Measurements from ENCODE around the gene DERL3. TPM values are rescaled to one million over a fixed set of nuclear protein-coding genes. Genes with fewer than 3 reads are reported as not detected.

Gene DERL3
- total and polyA plus RNA-seq, 2 of the 13 experiments (the other 11 are each of a cell fraction or from before 2014, with no cell fraction given): not detected

DNA sequence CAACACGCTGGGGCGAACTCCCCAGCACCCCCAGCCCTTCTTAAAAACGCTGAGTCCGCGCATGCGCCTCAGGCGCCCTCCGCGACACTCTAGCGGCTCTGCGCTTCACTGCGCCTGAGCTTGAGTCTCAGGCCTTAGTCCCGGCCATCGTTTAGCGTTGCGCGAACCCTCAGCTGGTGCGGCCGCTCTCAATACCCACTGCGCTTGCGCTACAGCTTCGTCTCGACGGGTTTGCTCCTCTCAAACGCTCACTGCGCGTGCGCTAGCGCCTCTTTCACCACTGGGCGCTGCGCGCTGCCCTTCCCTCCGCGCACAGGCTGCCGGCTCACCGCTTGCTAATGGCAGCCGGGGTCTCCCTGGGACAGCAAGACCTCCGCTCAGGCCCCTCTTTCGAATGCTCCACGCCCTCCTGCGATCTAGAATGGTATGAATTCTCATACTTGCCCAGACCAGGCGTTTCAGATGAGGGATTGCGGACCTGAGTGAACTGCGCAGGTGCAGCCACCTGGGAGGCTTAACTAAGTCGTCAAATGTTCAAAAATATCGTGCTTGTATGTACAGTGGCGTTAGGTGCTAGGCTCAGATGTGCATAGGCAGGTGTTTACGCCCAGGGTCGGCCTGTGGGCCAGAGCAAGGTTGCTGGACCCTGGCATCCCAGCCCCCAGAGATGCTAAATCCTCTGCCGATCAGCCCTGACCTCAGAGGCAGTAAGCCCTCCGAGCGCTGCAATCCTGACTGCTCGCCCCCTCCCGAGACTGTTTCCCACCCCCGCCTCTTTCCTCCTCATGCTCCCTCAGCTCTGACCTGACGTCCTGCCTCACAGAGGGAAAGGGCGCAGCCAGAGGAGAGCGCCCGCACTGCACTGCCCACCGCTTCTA, 19.0 kb upstream of the DERL3 start, which contains the start of gene SLC2A11 (continued):
- TF ChIP-seq, protein P1, sequence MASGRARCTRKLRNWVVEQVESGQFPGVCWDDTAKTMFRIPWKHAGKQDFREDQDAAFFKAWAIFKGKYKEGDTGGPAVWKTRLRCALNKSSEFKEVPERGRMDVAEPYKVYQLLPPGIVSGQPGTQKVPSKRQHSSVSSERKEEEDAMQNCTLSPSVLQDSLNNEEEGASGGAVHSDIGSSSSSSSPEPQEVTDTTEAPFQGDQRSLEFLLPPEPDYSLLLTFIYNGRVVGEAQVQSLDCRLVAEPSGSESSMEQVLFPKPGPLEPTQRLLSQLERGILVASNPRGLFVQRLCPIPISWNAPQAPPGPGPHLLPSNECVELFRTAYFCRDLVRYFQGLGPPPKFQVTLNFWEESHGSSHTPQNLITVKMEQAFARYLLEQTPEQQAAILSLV (CRISPR knock-in tag; IDR thresholded peaks at IDR 0.05; ENCODE audit: borderline replicate concordance): peak; percentile 22; the same call in 1 of the 2 replicates
- TF ChIP-seq PRMT3 (CRISPR knock-in tag; IDR thresholded peaks at IDR 0.05; ENCODE audit: borderline replicate concordance, low read depth) (no peak), ELF1 (CRISPR knock-in tag; IDR thresholded peaks at IDR 0.05) (no peak), BCL3 (CRISPR knock-in tag; IDR thresholded peaks at IDR 0.05) (peak; percentile 73; the same call in 1 of the 2 replicates), ARNT2 (CRISPR knock-in tag; IDR thresholded peaks at IDR 0.05; ENCODE audit: low read depth) (no peak), ZNF326 (CRISPR knock-in tag; IDR thresholded peaks at IDR 0.05; ENCODE audit: borderline replicate concordance) (no peak), ZNF432 (CRISPR knock-in tag; IDR thresholded peaks at IDR 0.05; ENCODE audit: borderline replicate concordance) (no peak), RXRB (CRISPR knock-in tag; IDR thresholded peaks at IDR 0.05; ENCODE audit: borderline replicate concordance) (peak; percentile 52; the same call in 1 of the 2 replicates), ZNF670 (CRISPR knock-in tag; IDR thresholded peaks at IDR 0.05; ENCODE audit: borderline replicate concordance) (no peak), GRHL1 (CRISPR knock-in tag; conservative IDR thresholded peaks at IDR 0.05) (no peak), ZNF12 (CRISPR knock-in tag; IDR thresholded peaks at IDR 0.05) (0 out of 2 replicates have a peak, but pooled peaks have one; percentile 21), SRY (CRISPR knock-in tag; IDR thresholded peaks at IDR 0.05) (no peak), DR1 (CRISPR knock-in tag; IDR thresholded peaks at IDR 0.05) (peak; percentile 55; the same call in 1 of the 2 replicates), ZNF839 (CRISPR knock-in tag; IDR thresholded peaks at IDR 0.05; ENCODE audit: borderline replicate concordance) (no peak), NKX3-1 (CRISPR knock-in tag; IDR thresholded peaks at IDR 0.05) (peak; percentile 60; the same call in 1 of the 2 replicates)
- TF ChIP-seq, protein P2, sequence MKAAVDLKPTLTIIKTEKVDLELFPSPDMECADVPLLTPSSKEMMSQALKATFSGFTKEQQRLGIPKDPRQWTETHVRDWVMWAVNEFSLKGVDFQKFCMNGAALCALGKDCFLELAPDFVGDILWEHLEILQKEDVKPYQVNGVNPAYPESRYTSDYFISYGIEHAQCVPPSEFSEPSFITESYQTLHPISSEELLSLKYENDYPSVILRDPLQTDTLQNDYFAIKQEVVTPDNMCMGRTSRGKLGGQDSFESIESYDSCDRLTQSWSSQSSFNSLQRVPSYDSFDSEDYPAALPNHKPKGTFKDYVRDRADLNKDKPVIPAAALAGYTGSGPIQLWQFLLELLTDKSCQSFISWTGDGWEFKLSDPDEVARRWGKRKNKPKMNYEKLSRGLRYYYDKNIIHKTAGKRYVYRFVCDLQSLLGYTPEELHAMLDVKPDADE (CRISPR knock-in tag; IDR thresholded peaks at IDR 0.05): no peak; the same call in 1 of the 2 replicates
- TF ChIP-seq, protein P3, sequence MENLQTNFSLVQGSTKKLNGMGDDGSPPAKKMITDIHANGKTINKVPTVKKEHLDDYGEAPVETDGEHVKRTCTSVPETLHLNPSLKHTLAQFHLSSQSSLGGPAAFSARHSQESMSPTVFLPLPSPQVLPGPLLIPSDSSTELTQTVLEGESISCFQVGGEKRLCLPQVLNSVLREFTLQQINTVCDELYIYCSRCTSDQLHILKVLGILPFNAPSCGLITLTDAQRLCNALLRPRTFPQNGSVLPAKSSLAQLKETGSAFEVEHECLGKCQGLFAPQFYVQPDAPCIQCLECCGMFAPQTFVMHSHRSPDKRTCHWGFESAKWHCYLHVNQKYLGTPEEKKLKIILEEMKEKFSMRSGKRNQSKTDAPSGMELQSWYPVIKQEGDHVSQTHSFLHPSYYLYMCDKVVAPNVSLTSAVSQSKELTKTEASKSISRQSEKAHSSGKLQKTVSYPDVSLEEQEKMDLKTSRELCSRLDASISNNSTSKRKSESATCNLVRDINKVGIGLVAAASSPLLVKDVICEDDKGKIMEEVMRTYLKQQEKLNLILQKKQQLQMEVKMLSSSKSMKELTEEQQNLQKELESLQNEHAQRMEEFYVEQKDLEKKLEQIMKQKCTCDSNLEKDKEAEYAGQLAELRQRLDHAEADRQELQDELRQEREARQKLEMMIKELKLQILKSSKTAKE (CRISPR knock-in tag; IDR thresholded peaks at IDR 0.05; ENCODE audit: borderline replicate concordance): no peak
- TF ChIP-seq, protein P4, sequence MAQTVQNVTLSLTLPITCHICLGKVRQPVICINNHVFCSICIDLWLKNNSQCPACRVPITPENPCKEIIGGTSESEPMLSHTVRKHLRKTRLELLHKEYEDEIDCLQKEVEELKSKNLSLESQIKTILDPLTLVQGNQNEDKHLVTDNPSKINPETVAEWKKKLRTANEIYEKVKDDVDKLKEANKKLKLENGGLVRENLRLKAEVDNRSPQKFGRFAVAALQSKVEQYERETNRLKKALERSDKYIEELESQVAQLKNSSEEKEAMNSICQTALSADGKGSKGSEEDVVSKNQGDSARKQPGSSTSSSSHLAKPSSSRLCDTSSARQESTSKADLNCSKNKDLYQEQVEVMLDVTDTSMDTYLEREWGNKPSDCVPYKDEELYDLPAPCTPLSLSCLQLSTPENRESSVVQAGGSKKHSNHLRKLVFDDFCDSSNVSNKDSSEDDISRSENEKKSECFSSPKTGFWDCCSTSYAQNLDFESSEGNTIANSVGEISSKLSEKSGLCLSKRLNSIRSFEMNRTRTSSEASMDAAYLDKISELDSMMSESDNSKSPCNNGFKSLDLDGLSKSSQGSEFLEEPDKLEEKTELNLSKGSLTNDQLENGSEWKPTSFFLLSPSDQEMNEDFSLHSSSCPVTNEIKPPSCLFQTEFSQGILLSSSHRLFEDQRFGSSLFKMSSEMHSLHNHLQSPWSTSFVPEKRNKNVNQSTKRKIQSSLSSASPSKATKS (CRISPR knock-in tag; IDR thresholded peaks at IDR 0.05): no peak
